Fibroblast of lung (primary cell): ENCODE measurements around the gene OR2V1. TPM values are rescaled to one million over a fixed set of nuclear protein-coding genes. Genes with fewer than 3 reads are reported as not detected.
"Not testable (repeated sequence)": the region's sequence is repeated elsewhere in the genome, so short reads cannot be mapped to it uniquely, and the experiment has no call there.

ENCODE experiments used
- DNase-seq, 2 donors: peaks; one replicate each; pipeline versions ENCODE4 v3.0.0 to v3.0.0-alpha.2; 2010; ENCODE audit warnings: low read depth in 2 of 2
- H2AFZ ChIP-seq: 2 replicates; pipeline ENCODE4 v1.5.1; 2012; ENCODE audit warnings: low read length, control low read depth, inconsistent platforms
- H3K27ac ChIP-seq: 2 replicates; pipeline ENCODE4 v1.5.1; 2011; ENCODE audit warnings: low read length, control low read depth; ENCODE audit not compliant: insufficient read depth
- H3K27me3 ChIP-seq: 2 replicates; pipeline ENCODE4 v1.5.1; 2011; ENCODE audit warnings: mild to moderate bottlenecking, low read length; ENCODE audit not compliant: control insufficient read depth, insufficient read depth
- H3K36me3 ChIP-seq: 2 replicates; pipeline ENCODE4 v1.5.1; 2011; ENCODE audit warnings: low read length; ENCODE audit not compliant: control insufficient read depth, insufficient read depth
- H3K4me1 ChIP-seq: 2 replicates; pipeline ENCODE4 v1.5.1; 2011; ENCODE audit warnings: low read length; ENCODE audit not compliant: control insufficient read depth, insufficient read depth; ENCODE audit errors: extremely low read depth
- H3K4me2 ChIP-seq: 2 replicates; pipeline ENCODE4 v1.5.1; 2011; ENCODE audit warnings: low read length, control low read depth; ENCODE audit not compliant: insufficient read depth; ENCODE audit errors: extremely low read depth
- H3K4me3 ChIP-seq, 4 experiments: fragments of 200-600 bp in 1 of 4; sonication (generic) in 1 of 4; replicated peaks in 1 of 4; 2 replicates each; pipeline ENCODE4 v1.5.1; 2011 to 2016; ENCODE audit warnings: low read length in 4 of 4, low read depth in 3 of 4, mild to moderate bottlenecking in 3 of 4, control low read depth in 2 of 4, inconsistent platforms in 1 of 4, mixed read lengths in 1 of 4; ENCODE audit not compliant: insufficient read depth in 1 of 4; ENCODE audit errors: control extremely low read depth in 1 of 4
- H3K79me2 ChIP-seq: 2 replicates; pipeline ENCODE4 v1.5.1; 2012; ENCODE audit warnings: mild to moderate bottlenecking, low read length, inconsistent platforms; ENCODE audit not compliant: control insufficient read depth, insufficient read depth
- H3K9ac ChIP-seq: 2 replicates; pipeline ENCODE4 v1.5.1; 2011; ENCODE audit warnings: mild to moderate bottlenecking, low read length, control low read depth; ENCODE audit not compliant: insufficient read depth
- H3K9me3 ChIP-seq: 2 replicates; pipeline ENCODE4 v1.5.1; 2012; ENCODE audit warnings: low read depth, low read length; ENCODE audit not compliant: control insufficient read depth, insufficient read depth
- H4K20me1 ChIP-seq: 2 replicates; pipeline ENCODE4 v1.5.1; 2011; ENCODE audit warnings: low read length; ENCODE audit not compliant: control insufficient read depth, insufficient read depth; ENCODE audit errors: extremely low read depth
- CTCF ChIP-seq, 2 donors: IDR thresholded peaks in 1 of 2; conservative IDR thresholded peaks in 1 of 2; 1 replicate in 1 of 2; 2 replicates in 1 of 2; pipeline ENCODE4 v1.5.1; 2011 to 2012; ENCODE audit warnings: low read length in 2 of 2, control low read depth in 1 of 2, inconsistent platforms in 1 of 2, low read depth in 1 of 2, mild to moderate bottlenecking in 1 of 2
- EZH2 ChIP-seq: IDR thresholded peaks from 2 replicates; pipeline ENCODE4 v1.5.1; 2012; ENCODE audit warnings: low read length, control low read depth, mild to moderate bottlenecking; ENCODE audit errors: missing control alignments
- polyA plus RNA-seq, 2 donors: library from polyadenylated mRNA; depleted of rRNA in 1 of 2; stranded (reverse) in 1 of 2; unstranded in 1 of 2; fragments of >200 nt; gene quantifications; 2 replicates each; pipeline ENCODE4 v1.2.1, GENCODE V29; 2011 to 2012; ENCODE audit warnings: missing spikeins in 1 of 2
- total RNA-seq: library from RNA; depleted of rRNA; stranded (reverse); fragments of >200 nt; gene quantifications from 2 replicates; pipeline ENCODE4 v1.2.1, GENCODE V29; 2014

Gene OR2V1
- total and polyA plus RNA-seq, 2 donors (not counting 1 experiment from before 2014, with no cell fraction given) = not detected

DNA sequence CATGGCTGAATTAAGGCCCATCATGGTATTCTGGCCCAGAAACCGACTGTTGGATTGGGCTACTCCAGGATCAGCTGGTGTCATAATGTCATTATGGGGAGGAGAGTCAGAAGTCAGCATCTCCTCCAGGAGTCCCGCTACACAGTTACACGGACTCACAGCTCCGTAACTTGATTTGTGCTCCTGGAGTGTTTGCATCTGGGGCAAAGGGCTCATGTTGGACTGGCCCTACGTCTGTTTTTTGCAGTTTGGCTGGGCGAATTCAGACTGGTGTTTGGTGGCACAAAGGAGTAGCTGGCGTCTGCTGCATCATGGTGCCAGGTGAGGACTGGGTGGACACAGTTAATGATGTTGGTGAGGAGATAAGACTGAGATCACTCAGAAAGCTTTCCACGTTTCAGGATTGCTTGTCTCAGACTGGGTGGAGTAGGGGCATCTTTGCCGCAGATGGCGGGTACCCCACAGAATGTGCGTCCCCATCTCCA is 31.3 kb downstream of the OR2V1 start:
- Histone ChIP-seq H3K9ac (no peak overlapping the region), H3K79me2 (no peaks in the 10 kb centered on the region)
- no peak for TF ChIP-seq EZH2
- no peak for TF ChIP-seq CTCF (conservative IDR thresholded peaks at IDR 0.05 in 1 of 2, IDR thresholded peaks at IDR 0.05 in 1 of 2; ENCODE audit: low read depth in 1 of 2, low read length in 2 of 2)

DNA sequence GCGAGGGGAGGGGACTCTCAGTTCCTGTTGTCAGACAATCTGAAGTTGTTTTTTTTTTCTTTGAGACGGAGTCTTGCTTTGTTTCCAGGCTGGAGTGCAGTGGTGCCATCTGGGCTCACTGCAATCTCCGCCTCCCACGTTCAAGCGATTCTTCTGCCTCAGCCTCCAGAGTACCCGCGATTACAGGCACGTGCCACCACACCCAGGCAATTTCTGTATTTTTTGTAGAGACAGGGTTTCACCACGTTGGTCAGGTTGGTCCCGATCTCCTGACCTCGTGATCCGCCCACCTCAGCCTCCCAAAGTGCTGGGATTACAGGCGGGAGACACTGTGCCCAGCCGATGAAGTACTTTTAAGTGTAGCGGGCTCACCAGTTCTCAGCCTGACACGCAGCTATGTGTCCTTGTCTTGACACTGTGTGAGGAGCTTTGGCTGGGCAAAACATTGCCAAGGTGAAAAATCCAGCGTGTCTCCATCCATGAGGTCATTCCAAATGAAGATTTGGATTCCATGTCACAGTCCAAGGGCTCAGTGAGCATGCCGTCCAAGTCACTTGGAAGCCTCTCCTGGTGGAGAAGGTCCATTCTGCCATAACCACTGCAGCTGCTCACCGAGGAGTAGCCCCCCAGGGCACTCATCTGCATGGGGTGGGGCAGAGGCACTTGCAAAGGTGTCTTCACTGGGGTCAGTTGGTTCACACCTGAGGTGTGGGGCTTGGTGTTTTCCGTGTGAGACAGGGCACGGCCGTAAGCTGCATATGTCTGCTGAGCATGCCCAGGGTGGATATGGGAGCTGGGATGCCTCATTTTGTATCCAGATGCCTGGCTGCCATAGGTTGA is 32.0 kb downstream of the OR2V1 start:
- H3K4me1 ChIP-seq = no peaks in the 10 kb centered on the region
- no peak overlapping the region for H3K9ac ChIP-seq
- H3K27me3 ChIP-seq = peaks cover 8% of the 10 kb centered on the region
- TF ChIP-seq CTCF (conservative IDR thresholded peaks at IDR 0.05 in 1 of 2, IDR thresholded peaks at IDR 0.05 in 1 of 2; ENCODE audit: low read depth in 1 of 2, low read length in 2 of 2) (no peak), EZH2 (peak; percentile 57)
- no peaks in the 10 kb centered on the region for H4K20me1 ChIP-seq
- no peaks in the 10 kb centered on the region for H3K79me2 ChIP-seq
- no peak overlapping the region for H3K27ac ChIP-seq
- H3K36me3 ChIP-seq = no peaks in the 10 kb centered on the region
- H3K4me2 ChIP-seq = no peak overlapping the region
- DNase-seq = no peak
- H3K4me3 ChIP-seq = no peak overlapping the region
- H3K9me3 ChIP-seq = no peaks in the 10 kb centered on the region
- H2AFZ ChIP-seq = no peak overlapping the region

More for the DNA sequence above, 31.3 kb downstream of the OR2V1 start:
- Histone ChIP-seq H2AFZ (no peak overlapping the region), H3K27ac (no peak overlapping the region), H3K4me2 (peak overlapping the region; percentile 54), H3K27me3 (peaks cover 8% of the 10 kb centered on the region), H3K4me1 (no peaks in the 10 kb centered on the region), H3K4me3 (no peak overlapping the region), H3K36me3 (no peaks in the 10 kb centered on the region), H4K20me1 (no peaks in the 10 kb centered on the region), H3K9me3 (no peaks in the 10 kb centered on the region)
- no peak for DNase-seq

DNA sequence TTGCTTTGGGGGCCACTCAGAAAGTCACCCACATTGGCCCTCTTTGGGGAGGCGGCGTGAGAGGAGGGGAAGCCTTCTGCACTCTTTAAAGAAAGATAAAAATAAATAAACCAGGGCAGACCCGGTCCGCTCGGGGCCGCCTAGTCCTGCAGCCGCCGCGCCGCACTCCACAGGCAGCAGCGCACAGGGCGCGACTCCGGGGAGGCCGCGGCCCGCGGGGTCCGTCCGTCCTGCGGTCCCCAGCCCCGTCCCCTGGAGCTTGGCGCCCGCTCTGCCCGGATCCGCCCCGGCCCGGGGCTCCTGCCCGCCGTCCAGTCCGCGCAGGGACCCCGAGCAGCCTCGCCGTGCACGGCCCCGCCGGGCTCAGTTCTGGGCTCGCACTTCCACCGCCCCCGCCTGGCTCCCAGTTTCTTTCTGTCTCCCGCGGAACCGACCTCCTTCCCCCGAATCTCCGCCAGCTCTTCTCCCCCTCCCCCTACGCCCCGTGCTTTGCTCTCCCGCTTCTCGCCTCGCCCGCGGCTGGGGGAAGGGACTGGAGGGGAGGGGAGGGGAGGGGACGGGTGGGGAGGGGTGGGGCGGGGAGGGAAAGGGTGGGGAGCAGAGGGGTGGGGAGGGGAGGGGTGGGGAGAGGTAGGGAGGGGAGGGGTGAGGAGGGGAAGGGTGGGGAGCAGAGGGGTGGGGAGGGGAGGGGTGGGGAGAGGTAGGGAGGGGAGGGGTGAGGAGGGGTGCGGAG is 33.0 kb downstream of the OR2V1 start:
- not testable (repeated sequence) for H3K27me3 ChIP-seq, DNase-seq, H3K4me2 ChIP-seq, H3K79me2 ChIP-seq, H3K4me3 ChIP-seq, H3K36me3 ChIP-seq, H3K27ac ChIP-seq, H3K9me3 ChIP-seq, H4K20me1 ChIP-seq, H2AFZ ChIP-seq, H3K4me1 ChIP-seq, H3K9ac ChIP-seq

- H3K36me3 ChIP-seq, H3K9ac ChIP-seq, H3K27me3 ChIP-seq, H3K79me2 ChIP-seq, H3K4me3 ChIP-seq, H4K20me1 ChIP-seq, H3K27ac ChIP-seq, H2AFZ ChIP-seq, H3K4me1 ChIP-seq, H3K4me2 ChIP-seq, DNase-seq, H3K9me3 ChIP-seq: not testable (repeated sequence)
These were observed 33.6 kb downstream of the OR2V1 start for GRCh38 chr5:181097383-181097753.

- not testable (repeated sequence) for H2AFZ ChIP-seq, H4K20me1 ChIP-seq, H3K27ac ChIP-seq, H3K36me3 ChIP-seq, H3K9me3 ChIP-seq, H3K4me3 ChIP-seq, H3K4me2 ChIP-seq, H3K27me3 ChIP-seq, H3K79me2 ChIP-seq, H3K4me1 ChIP-seq, DNase-seq, H3K9ac ChIP-seq
These were observed 34.1 kb downstream of the OR2V1 start for GRCh38 chr5:181096721-181097382.
